HG03457 (cell line): ENCODE data around the gene ANKMY1.
"Not testable (repeated sequence)": the region's sequence is repeated elsewhere in the genome, so short reads cannot be mapped to it uniquely, and the experiment has no call there.

ENCODE experiments used
- ATAC-seq: cut with Tn5 transposase; IDR thresholded peaks from one replicate; pipeline ENCODE4 v1.9.1; 2021; ENCODE audit warnings: moderate number of reproducible peaks; ENCODE audit not compliant: unreplicated experiment

ANKMY1 gene

GRCh38 chr2:240507060-240507777 lies 50.6 kb downstream of the ANKMY1 start:
- ATAC-seq = no peak

- no peak for ATAC-seq
These were observed 51.3 kb downstream of the ANKMY1 start for GRCh38 chr2:240506406-240507059.

- no peak for ATAC-seq
These were observed 51.9 kb downstream of the ANKMY1 start for GRCh38 chr2:240505910-240506309.

GRCh38 chr2:240503848-240504247 lies 53.9 kb downstream of the ANKMY1 start:
- no peak for ATAC-seq

- ATAC-seq = no peak
These were observed 54.4 kb downstream of the ANKMY1 start for GRCh38 chr2:240503375-240503774.

- no peak for ATAC-seq
These were observed 55.2 kb downstream of the ANKMY1 start for GRCh38 chr2:240502430-240503121.

GRCh38 chr2:240502059-240502429 lies 55.7 kb downstream of the ANKMY1 start:
- ATAC-seq = no peak

- no peak for ATAC-seq
These were observed 56.2 kb downstream of the ANKMY1 start for GRCh38 chr2:240501531-240501991.

- no peak for ATAC-seq
These were observed 57.0 kb downstream of the ANKMY1 start for GRCh38 chr2:240500561-240501423.

- no peak for ATAC-seq
These were observed 58.2 kb downstream of the ANKMY1 start for GRCh38 chr2:240499309-240500301.

GRCh38 chr2:240498958-240499260 lies 58.9 kb downstream of the ANKMY1 start:
- ATAC-seq = no peak

GRCh38 chr2:240498171-240498957 lies 59.4 kb downstream of the ANKMY1 start:
- ATAC-seq = no peak

- ATAC-seq = not testable (repeated sequence)
These were observed 60.7 kb downstream of the ANKMY1 start for GRCh38 chr2:240497082-240497481.

GRCh38 chr2:240494942-240495341 lies 62.8 kb downstream of the ANKMY1 start:
- not testable (repeated sequence) for ATAC-seq

- no peak for ATAC-seq
These were observed 63.5 kb downstream of the ANKMY1 start for GRCh38 chr2:240494194-240494793.

GRCh38 chr2:240491483-240491882 lies 66.3 kb downstream of the ANKMY1 start:
- no peak for ATAC-seq

GRCh38 chr2:240482141-240482540 lies 75.6 kb downstream of the ANKMY1 start:
- no peak for ATAC-seq

- ATAC-seq = no peak
These were observed 76.1 kb downstream of the ANKMY1 start for GRCh38 chr2:240481720-240482119.
